K562 (cell line): Measurements from ENCODE around the gene THYN1.

Experiments
- MTF1 ChIP-seq: fragments of 250-450 bp; sonication (Bioruptor Pico); IDR thresholded peaks from 2 replicates; pipeline ENCODE4 v1.9.0; 2021; ENCODE audit warnings: moderate library complexity, mild to moderate bottlenecking, inconsistent platforms, borderline replicate concordance
- TBL1XR1 ChIP-seq, 2 experiments: IDR thresholded peaks; 2 replicates each; pipeline ENCODE4 v1.6.1; 2012; ENCODE audit warnings: improper control_type of control experiment in 2 of 2, low read length in 2 of 2, mild to moderate bottlenecking in 1 of 2
- TF ChIP-seq, protein P1 (sequence below): fragments of 250-450 bp; sonication (Bioruptor Pico); IDR thresholded peaks from 2 replicates; pipeline ENCODE4 v1.5.0; 2021; ENCODE audit warnings: mild to moderate bottlenecking, borderline replicate concordance
- TF ChIP-seq, protein P2 (sequence below): fragments of 450-650 bp; formaldehyde crosslinking; IDR thresholded peaks from 2 replicates; pipeline ENCODE4 v1.4.0; 2022; ENCODE audit warnings: mild to moderate bottlenecking, moderate library complexity

DNA sequence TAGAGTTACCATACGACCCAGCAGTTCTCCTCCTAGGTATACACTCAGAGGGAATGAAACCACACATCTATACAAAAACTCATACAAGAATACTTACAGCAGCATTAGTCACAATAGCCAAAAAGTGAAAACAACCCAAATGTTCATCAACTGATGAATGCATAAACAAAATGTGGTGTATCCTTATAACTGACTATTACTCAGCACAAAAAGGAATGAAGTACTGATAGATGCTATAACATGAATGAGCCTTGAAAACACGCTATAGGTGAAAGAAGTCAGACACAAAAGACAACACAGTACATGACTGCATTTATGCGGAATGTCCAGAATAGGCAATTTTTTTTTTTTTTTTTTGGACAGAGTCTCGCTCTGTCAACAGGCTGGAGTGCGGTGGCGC is 52.5 kb downstream of the THYN1 start:
- TF ChIP-seq, protein P1, sequence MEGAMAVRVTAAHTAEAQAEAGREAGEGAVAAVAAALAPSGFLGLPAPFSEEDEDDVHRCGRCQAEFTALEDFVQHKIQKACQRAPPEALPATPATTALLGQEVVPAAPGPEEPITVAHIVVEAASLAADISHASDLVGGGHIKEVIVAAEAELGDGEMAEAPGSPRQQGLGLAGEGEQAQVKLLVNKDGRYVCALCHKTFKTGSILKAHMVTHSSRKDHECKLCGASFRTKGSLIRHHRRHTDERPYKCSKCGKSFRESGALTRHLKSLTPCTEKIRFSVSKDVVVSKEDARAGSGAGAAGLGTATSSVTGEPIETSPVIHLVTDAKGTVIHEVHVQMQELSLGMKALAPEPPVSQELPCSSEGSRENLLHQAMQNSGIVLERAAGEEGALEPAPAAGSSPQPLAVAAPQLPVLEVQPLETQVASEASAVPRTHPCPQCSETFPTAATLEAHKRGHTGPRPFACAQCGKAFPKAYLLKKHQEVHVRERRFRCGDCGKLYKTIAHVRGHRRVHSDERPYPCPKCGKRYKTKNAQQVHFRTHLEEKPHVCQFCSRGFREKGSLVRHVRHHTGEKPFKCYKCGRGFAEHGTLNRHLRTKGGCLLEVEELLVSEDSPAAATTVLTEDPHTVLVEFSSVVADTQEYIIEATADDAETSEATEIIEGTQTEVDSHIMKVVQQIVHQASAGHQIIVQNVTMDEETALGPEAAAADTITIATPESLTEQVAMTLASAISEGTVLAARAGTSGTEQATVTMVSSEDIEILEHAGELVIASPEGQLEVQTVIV = no peak
- TF ChIP-seq, protein P2, sequence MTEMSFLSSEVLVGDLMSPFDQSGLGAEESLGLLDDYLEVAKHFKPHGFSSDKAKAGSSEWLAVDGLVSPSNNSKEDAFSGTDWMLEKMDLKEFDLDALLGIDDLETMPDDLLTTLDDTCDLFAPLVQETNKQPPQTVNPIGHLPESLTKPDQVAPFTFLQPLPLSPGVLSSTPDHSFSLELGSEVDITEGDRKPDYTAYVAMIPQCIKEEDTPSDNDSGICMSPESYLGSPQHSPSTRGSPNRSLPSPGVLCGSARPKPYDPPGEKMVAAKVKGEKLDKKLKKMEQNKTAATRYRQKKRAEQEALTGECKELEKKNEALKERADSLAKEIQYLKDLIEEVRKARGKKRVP (CRISPR knock-in tag) = no peak
- no peak for TF ChIP-seq TBL1XR1 (IDR thresholded peaks at IDR 0.05; ENCODE audit: low read length in 2 of 2)
- TF ChIP-seq MTF1 (CRISPR knock-in tag) = no peak
